Adrenal gland (tissue), 5 donors: ENCODE results near the gene WWOX.

Experiments used
- POLR2A ChIP-seq, 2 donors: fragments of 450-650 bp; IDR thresholded peaks; one replicate each; pipeline ENCODE4 v1.6.1; 2017; ENCODE audit warnings: antibody characterized with exemption in 2 of 2, mild to moderate bottlenecking in 2 of 2, moderate library complexity in 1 of 2
- TF ChIP-seq, protein P1 (sequence below), 6 experiments: fragments of 450-650 bp in 4 of 6; fragments of 200-600 bp in 2 of 6; sonication (generic) in 1 of 6; IDR thresholded peaks; 1 replicate in 5 of 6; 2 replicates in 1 of 6; pipeline versions ENCODE4 v1.5.1 to v1.8.0; 2016 to 2021; ENCODE audit warnings: antibody characterized with exemption in 6 of 6, mild to moderate bottlenecking in 2 of 6, moderate library complexity in 1 of 6
- donor health status: DM: no; HTN: no; CAD: no.

- TF ChIP-seq, protein P1, sequence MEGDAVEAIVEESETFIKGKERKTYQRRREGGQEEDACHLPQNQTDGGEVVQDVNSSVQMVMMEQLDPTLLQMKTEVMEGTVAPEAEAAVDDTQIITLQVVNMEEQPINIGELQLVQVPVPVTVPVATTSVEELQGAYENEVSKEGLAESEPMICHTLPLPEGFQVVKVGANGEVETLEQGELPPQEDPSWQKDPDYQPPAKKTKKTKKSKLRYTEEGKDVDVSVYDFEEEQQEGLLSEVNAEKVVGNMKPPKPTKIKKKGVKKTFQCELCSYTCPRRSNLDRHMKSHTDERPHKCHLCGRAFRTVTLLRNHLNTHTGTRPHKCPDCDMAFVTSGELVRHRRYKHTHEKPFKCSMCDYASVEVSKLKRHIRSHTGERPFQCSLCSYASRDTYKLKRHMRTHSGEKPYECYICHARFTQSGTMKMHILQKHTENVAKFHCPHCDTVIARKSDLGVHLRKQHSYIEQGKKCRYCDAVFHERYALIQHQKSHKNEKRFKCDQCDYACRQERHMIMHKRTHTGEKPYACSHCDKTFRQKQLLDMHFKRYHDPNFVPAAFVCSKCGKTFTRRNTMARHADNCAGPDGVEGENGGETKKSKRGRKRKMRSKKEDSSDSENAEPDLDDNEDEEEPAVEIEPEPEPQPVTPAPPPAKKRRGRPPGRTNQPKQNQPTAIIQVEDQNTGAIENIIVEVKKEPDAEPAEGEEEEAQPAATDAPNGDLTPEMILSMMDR (IDR thresholded peaks at IDR 0.05): no peak
- no peak for TF ChIP-seq POLR2A (IDR thresholded peaks at IDR 0.05)
Measured at GRCh38 chr16:78291604-78292003, 192.2 kb downstream of the WWOX start.
